ENCODE results near the gene NDUFAF5.

The NDUFAF5 gene

DNA sequence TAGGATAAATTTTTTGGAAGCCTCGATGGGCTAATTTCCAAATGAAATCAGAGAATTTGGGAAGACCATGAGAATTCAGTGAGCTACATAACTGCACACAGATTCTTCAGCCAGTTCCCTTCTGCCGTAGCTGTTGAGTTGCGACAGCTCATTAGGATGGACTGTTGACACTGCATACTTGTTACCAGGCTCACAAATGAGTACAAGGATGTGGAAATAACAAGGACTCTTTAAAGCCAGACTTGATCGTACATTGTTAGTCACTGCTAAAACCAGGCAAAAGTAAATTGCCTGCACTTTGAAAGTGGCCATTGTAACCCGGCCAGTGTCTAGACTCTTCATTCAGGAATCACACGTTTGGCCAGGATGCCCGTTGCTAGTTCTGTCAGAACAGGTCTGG, 37.0 kb downstream of the NDUFAF5 start:
- no peak for DNase-seq (ENCODE audit: low read depth in 3 of 3)

DNA sequence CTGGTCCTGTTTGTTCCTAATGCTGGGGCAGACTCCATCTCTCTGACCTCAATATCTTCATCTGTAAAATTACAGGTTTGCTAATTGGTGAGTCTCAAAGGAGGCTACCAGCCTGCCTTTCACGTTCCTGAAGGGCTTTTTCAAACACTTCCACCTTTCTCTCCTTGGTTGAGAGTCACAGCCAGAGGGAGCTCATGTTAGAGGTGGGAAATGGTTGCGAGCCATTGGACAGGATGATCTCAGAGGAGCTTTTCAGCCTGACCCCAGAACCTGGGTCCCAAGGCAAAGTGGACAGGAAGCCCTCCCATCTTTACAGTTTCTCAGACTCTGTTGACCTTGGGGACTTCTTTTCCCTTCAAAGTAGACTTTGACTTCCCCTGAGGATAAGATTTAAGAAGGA, 37.6 kb downstream of the NDUFAF5 start:
- no peak for DNase-seq (ENCODE audit: low read depth in 3 of 3)

DNA sequence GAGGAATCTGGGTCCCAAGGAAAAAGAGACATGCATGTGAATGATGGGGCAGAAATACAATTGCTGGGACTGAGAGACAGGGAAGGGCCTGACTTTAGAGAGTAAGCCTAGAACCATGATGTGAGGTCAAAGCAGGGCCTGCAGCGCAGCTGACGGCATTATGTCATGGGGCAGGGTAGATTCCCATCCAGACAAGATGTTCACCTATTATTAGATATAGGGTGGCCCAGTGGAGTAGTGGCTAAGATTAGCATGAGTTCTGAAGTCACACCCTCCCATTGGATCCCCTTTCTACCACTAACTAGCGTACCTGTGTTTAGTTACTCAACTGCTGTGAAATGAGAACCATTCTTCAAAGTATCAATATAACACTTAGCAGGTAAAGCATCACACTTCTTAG, 39.6 kb downstream of the NDUFAF5 start:
- DNase-seq (ENCODE audit: low read depth in 3 of 3) = no peak

DNA sequence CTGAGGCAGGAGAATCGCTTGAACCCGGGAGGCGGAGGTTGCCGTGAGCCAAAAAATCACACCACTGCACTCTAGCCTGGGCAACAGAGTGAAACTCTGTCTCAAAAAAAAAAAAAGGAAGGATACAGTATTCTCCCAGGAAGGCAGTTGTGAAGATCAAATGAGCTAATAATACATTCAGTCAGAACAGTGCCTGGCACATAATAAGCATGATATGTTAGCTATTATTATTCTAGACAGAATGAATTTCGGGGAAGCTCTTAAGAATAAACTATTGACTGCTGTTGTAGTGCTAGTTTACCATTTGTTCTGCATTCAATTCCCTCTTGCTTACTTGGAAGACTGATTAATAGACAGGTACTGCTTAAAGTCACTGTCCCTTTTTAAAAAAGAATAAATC, 40.6 kb downstream of the NDUFAF5 start:
- DNase-seq (ENCODE audit: low read depth in 3 of 3) = no peak

DNA sequence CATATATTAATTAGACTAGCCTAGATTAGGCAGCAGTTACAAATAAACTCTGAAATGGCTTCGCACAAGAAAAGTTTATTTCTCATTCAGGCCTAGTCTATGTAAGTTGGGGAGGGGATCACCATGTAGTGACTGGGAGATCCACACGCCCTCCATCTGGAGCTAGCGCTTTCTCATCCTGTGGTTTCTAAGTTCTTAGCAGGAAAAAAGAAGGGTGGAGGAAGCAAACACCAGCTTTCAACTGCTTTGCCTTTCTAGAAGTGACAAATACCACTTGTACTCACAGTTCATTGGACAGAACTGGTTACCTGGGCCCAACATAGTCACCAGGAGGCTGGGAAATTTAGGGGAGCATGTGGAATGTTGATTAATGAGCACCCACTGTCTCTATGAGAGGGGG, 46.6 kb downstream of the NDUFAF5 start:
- DNase-seq (ENCODE audit: low read depth in 3 of 3) = no peak

DNA sequence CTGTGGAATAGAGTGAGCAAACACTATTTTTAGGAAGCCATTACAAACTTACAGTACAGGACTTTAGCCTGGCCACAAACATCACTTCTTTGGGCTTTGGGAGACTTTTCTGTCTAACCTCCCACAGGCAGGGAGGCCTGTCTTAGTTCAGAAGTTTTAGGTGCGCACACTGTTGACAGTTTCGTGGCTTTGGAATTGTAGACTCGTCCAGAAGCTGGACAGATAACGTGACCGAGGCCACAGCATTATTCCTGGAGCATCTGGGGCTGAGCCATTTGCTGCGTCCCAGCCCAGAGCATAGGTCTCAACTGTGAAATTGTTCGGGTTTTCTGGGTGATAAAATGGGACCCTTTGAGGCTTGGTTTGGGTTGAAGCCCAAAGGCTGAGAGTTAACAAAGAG, 53.8 kb downstream of the NDUFAF5 start:
- DNase-seq (ENCODE audit: low read depth in 3 of 3) = no peak

DNA sequence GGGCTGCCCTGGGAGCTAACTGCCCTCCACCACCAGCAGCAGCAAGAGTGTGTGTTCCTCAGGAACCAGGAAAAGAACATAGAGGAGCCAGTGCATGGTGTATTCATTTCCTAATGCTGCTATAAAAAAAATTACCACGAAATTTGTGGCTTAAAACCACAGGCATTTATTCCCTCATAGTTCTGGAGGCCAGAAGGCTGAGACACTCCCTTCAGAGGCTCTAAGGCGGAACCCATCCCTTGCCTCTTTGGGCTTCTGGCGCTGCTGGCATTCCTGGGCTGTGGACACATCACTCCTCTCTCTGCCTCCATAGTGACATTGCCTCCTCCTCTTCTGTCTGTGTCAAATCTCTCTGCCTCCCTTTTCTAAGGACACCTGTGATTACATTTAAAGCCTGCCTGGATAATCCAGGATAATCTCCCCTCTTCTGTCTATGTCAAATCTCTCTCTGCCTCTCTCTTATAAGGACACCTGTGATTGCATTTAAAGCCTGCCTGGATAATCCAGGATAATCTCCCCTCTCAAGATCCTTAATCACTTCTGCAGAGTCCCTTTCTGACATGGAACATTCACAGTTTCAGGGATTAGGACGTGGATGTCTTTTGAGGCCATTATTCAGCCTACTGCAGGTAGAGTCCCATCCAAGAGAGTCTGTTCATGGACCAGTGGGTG, 54.7 kb downstream of the NDUFAF5 start:
- no peak for DNase-seq (ENCODE audit: low read depth in 3 of 3)

DNA sequence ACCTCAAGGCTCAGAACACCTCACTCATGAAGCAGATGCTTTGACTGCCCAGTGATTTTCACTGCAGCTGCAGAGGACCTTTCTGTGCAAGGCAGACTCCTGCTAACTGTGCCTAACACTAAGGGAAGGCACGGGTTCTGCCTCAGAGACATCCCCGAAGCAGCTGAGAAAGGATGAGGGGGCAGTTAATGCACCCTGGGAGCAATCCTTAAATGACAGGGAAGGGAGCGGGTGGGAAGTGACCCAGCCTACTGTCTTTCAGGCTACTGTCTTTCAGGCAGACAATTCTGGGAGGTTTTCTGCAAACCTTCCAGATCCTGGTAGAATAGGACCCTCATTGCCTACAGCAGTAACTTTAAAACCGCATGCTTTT, 55.3 kb downstream of the NDUFAF5 start:
- no peak for DNase-seq (ENCODE audit: low read depth in 3 of 3)

DNA sequence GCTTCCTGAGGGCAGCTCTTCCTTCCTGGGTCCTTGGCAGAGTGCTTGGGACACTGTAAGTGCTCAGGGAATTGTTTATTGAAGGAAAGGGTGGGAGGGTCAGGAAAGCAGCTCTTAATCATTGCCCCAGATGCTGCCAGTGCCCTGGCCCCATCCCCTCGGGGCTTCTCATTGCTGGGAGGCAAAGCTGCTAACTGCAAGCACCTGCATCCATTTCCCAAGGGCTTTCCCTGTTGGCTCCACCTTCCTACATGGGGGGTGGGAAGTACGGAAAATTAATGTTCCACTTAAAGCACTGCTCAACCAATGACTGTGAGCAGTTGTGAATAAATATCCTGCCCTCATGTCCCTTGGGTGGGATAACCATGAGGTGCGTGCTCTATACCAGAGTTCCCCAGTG, 56.4 kb downstream of the NDUFAF5 start:
- DNase-seq (ENCODE audit: low read depth in 3 of 3) = no peak

DNA sequence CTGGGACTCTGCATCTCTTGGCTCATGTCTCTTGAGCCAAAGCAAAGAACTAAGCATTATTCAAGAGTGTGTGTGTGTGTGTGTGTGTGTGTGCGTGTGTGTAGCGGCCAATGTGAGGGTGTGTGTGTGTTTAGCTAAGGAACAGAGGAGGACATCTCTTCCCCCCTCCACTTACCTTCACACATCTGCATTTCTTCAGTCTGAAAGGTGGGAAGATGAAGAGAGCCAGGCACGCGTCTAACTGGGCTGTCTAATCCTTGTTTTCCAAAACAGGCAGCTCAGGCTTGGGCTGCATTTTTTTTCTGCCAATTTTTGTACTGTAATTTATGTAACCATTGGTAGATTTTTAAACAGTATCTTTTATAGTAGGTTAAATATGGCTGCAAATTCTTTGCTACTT, 59.5 kb downstream of the NDUFAF5 start:
- no peak for DNase-seq (ENCODE audit: low read depth in 3 of 3)

DNA sequence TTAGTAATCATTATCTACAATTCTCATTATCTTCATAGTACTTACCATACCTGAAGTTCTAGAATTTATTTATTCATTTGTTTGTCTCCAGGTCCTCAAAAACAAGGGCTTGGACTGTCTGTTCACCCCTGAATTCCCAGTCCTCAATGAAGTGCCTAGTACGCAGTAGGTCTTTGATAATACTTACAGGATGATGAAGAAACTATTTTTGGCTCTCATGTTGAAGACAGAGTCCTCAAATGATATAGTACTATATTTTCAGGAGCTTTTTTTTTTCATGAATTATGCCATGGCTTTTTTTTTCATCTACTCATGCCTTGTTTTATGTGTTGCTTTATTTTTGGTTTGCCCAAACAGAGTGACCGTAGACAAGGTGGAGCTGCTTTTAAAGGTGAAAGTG, 66.5 kb downstream of the NDUFAF5 start:
- DNase-seq (ENCODE audit: low read depth in 3 of 3) = no peak

DNA sequence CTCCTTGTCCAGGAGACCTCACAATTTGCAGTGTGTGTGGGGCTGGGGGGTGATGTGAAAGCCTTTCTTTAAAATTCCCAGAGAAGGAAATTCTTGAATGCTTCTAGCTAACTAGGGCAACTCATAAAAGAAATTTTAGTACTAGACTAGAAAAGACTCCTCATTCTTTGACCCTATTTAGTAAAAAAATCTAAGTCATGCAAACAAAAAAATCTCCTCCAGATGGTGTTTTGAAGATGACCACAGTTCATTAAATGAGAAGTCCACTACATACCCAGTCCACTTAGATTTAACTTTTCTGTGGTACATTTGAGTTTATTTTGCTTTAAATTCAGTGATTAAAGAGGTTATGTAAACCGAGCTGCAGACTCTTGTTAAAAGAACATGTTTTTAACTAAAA, 67.5 kb downstream of the NDUFAF5 start:
- DNase-seq (ENCODE audit: low read depth in 3 of 3) = no peak

DNA sequence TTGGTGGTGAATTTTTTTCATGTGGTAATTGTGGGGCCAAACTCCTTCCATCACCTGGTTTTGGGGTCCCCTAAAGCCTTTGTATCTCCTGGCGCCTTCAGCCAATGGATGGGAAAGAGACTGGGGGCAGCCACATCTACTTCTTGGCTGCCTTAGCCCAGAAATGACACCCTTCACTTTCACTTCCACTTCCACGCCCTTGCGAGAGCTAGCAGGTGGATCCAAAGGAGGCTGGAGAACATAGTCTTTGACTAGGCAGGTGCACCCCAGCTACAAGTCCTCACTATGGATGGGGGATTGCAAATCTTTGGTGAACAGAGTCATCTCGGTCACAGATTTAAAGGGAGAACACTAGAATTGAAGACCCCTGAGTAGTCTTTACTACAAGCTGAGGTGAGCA, 70.8 kb downstream of the NDUFAF5 start:
- DNase-seq (ENCODE audit: low read depth in 3 of 3) = no peak

DNA sequence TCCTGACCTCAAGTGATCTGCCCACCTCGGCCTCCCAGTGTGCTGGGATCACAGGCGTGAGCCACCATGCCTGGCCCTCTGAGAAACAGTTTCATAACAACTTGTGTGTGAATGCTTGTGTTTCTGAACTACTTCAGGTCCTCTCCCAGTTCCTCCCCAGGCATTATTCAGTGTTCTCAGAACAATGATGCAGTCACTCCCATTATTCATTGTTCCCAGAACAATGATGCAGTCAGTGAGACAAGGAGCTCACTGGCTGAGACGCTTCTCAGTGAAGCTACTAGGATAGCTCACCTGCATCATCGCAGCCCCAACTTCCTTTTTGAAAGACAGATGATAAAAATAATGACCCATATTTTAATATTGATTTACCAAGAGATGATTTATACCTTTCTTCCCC, 71.5 kb downstream of the NDUFAF5 start:
- DNase-seq (ENCODE audit: low read depth in 3 of 3) = no peak

DNA sequence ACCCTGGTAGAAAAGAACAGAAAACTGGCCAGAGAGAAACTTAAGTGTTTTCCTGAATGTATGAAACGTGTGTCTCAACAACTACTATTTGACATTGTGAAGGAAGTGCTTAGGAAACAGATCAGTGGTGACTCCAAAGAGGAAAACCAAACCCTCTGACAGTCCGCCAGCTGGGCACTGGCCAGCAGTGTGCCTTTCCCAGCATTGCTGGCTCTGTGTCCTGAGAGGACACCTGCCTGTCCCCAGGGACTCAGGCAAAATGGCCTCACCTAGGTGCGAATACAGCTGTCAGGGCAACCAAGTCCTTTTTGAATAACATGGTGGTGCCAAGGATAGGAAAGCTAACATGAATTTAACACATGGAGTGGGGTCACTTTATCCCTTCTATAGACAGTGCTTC, 72.5 kb downstream of the NDUFAF5 start:
- DNase-seq (ENCODE audit: low read depth in 3 of 3) = no peak

DNA sequence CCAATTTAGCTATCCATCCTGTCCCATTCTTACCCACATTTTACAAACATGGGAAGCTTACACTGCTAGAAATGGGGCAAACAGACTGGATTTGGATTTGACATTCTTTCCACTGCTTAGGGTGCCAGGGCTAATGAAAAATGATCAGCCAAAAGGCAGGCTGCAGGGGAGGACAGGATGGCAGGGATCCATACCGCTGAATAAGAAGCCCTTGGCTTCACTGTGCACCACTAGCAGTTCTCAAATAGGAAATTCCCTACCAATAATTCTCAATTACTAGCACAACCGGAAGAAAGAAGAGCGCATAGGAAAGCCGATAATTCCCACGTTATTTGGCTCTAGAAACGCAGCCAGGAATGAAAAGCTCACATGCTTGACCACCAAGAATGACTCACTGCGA, 73.1 kb downstream of the NDUFAF5 start:
- no peak for DNase-seq (ENCODE audit: low read depth in 3 of 3)

DNA sequence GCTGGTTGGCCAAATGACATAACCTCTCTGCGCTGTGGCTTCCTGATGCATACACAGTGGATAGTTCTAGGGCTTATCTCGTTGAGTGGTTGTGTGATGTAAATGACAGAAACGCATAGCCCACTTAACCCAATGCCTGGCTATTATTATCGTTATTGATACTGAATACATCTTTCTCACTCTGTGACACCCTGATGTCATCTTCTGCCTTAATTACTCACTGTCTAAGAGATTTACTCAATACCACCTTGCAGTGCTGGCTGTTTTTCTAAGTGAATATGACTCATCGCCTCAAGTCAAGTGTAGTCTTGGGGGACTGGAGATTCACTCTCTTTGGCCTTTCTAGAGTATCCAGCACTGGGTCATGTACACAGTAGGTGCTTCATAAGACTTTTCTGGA, 73.6 kb downstream of the NDUFAF5 start:
- DNase-seq (ENCODE audit: low read depth in 3 of 3) = no peak

DNA sequence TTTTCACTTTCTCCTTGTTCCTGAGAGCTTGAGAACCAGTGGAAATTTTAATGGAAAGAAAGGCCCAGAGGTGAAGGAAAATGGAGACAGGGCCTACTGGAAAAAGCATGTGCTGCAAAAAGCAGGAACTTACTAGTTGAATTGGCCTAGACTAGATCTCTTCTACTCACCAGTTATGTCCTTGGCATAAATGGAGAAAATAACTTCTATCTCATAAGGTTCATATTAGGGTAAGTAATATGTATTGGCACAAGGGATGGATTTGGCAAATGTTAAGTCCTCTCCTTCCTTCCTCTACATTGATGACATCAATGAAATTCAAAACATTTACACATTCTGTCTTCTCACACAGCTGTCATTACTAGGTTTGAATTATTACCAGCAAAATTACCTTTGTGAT, 74.0 kb downstream of the NDUFAF5 start:
- no peak for DNase-seq (ENCODE audit: low read depth in 3 of 3)

DNA sequence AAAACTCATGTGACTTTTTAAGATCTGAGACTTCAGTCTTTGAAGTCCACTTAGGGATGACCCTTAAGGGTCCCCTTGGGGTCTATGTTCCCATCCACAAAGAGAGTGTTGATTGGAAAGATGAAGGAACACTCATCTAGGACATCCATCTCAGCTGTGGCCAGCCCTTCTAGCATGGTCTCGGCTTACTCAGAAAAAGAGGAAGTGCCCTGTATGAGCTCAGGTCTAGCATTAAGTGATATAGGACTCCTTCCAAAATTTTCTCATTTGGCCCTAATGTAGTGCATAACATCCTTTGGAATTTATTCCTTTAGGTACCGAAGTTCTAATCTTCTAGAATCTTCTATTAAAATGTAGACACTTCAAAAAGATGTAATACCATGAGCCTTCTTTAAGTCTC, 77.4 kb downstream of the NDUFAF5 start:
- DNase-seq (ENCODE audit: low read depth in 3 of 3) = no peak

DNA sequence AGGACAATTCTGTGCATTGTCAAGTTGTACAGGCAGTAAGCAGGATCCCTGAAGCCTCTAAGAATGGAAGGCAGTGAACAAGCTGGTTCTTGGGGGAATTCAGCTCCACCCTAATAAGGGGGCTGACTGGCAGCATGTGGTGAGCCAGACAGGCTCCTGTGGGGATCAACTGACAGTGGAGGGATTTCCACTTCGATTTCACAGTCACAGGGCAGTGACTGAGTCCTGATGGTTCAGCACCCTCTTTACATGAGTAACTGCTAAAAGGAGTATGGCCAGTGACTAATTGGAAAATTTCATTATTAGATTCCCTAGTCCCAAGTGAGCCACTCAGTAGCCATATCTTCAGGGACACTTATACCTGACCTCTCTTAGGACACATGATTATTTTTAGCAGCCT, 78.4 kb downstream of the NDUFAF5 start:
- DNase-seq (ENCODE audit: low read depth in 3 of 3) = no peak

DNA sequence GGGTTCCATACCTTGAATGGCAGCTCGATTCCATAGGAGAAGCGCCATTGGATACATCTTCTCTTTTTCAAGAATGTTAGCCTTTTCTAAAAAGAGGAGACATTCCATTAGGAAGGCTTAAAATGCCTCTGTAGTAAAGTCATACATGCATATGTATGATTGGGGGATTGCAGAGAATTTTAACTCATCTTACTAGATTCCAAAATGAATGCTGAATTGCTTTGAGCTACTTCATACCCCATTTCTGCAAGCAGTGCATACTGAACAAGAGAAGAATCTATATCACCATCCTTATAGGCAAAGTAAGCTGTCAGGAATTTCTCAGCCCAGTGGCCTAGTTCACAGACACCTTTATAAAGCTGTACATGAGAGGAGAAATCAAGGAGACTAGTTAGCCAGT, 80.3 kb downstream of the NDUFAF5 start:
- no peak for DNase-seq (ENCODE audit: low read depth in 3 of 3)

DNA sequence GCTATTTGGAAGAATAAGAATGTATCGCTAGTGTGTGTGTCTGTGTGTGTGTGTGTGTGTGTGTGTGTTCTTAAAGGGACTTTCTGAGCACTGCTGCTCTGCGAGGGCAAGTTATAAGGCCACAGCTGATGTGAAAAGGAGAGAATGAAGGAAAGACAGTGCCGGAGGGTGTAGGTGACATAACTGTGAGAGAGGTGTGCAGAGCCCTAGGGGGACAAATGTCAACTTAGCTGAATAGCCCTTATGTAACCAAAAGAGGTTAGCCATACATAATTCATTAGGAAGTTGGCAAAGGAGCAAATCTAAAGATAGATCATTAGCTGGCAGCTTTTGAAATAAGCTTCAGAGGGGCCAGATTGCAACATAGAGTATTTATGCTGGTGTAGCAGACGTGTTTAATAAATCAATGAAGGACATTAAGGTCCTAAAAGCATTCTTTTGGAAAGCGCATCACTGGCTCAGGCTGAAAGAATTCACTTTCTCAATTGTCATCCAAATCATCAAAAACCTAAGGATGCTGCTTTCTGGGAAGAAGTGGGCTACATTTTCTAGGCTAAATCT, 81.0 kb downstream of the NDUFAF5 start:
- no peak for DNase-seq (ENCODE audit: low read depth in 3 of 3)

DNA sequence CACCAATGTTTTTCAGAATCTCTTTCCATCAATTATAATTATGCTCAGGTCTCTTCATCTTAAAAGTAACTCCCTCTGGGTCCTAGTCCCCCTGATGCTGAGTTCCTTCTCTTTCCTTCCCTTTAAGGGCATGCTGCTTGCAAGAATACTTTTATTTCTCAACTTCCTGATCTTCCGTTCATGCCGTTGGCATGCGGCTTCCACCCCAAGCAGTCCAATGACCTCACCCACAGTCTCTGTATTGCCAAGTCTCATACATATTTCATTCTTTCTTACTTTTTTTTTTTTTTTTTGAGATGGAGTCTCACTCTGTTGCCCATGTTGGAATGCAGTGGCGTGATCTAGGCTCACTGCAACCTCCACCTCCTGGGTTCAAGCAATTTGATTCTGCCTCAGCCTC, 83.5 kb downstream of the NDUFAF5 start:
- DNase-seq (ENCODE audit: low read depth in 3 of 3) = no peak

DNA sequence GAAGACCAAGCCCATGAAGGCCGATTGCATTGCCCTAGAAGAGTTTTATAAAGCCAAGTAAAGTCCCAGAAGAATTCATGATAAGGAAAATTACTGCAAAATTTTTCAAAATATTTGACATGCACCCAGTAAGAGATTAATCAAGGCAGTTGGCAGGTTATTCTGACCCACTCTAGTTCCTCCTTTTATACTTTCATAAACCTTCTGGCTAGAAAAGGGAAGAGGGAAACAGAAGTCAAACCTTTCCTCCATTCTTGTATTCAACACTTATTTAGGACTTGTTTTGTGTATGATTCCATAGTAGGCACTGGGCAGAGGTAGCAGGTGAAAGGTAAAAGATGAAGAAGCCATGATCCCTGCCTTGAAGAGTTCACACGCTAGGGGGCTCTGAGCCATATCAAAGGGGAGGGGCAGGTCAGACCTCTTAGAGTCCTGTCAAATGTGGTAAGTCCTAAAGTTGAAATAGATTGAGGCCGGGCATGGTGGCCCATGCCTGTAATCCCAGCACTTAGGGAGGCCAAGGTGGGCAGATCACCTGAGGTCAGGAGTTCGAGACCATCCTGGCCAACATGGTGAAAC, 85.4 kb downstream of the NDUFAF5 start:
- no peak for DNase-seq (ENCODE audit: low read depth in 3 of 3)
